A673 (cell line): ENCODE results near the gene TRPM2. TPM values are rescaled to one million over a fixed set of nuclear protein-coding genes. Genes with fewer than 3 reads are reported as not detected.

Experiments
- BruUV-seq: library from RNA; stranded (reverse); fragments of 400-500 nt; replicated peaks from 2 replicates; lab custom pipeline; 2021; lab: Mats Ljungman, UMichigan
- CTCF ChIA-PET: fragments of 300-600 bp; sonication (Branson Sonifier 250); formaldehyde crosslinking; loops from one replicate; lab custom pipeline; 2022; ENCODE audit warnings: antibody characterized with exemption; lab: Charles Lee
- POLR2A ChIA-PET: fragments of 300-600 bp; sonication (Branson Sonifier 250); formaldehyde crosslinking; loops from one replicate; lab custom pipeline; 2022; ENCODE audit warnings: antibody characterized with exemption; ENCODE audit not compliant: low non-redundant PET; lab: Charles Lee
- DNase-seq: peaks from one replicate; pipeline ENCODE4 v3.0.0-alpha.2; 2015; ENCODE audit warnings: low spot score
- H3K27ac ChIP-seq: fragments of 200-600 bp; sonication (generic); 2 replicates; pipeline ENCODE4 v1.5.1; 2016; ENCODE audit warnings: mixed run types, low read depth, mild to moderate bottlenecking, mixed read lengths, antibody characterized with exemption, low read length; ENCODE audit not compliant: poor library complexity, severe bottlenecking
- H3K27me3 ChIP-seq: fragments of 200-600 bp; sonication (generic); replicated peaks from 2 replicates; pipeline ENCODE4 v1.6.1; 2017; ENCODE audit warnings: mixed run types, low read depth, mild to moderate bottlenecking, mixed read lengths, antibody characterized with exemption, low read length; ENCODE audit not compliant: insufficient read depth, poor library complexity
- H3K36me3 ChIP-seq: fragments of 200-600 bp; sonication (generic); 2 replicates; pipeline ENCODE4 v1.6.1; 2016; ENCODE audit warnings: mixed run types, mild to moderate bottlenecking, mixed read lengths, antibody characterized with exemption, low read length; ENCODE audit not compliant: insufficient read depth, poor library complexity, severe bottlenecking
- H3K4me1 ChIP-seq: fragments of 200-600 bp; sonication (generic); 2 replicates; pipeline ENCODE4 v1.6.1; 2017; ENCODE audit warnings: mixed run types, mild to moderate bottlenecking, mixed read lengths, antibody characterized with exemption, low read length; ENCODE audit not compliant: insufficient read depth, poor library complexity, severe bottlenecking
- H3K4me3 ChIP-seq: fragments of 200-600 bp; sonication (generic); 2 replicates; pipeline ENCODE4 v1.5.1; 2016; ENCODE audit warnings: low read depth, mixed run types, mild to moderate bottlenecking, mixed read lengths, low read length; ENCODE audit not compliant: poor library complexity, severe bottlenecking
- H3K9me3 ChIP-seq: fragments of 200-600 bp; sonication (generic); 2 replicates; pipeline ENCODE4 v1.6.1; 2016; ENCODE audit warnings: mixed run types, low read depth, mild to moderate bottlenecking, mixed read lengths, antibody characterized with exemption, low read length; ENCODE audit not compliant: poor library complexity, severe bottlenecking
- CTCF ChIP-seq: fragments of 300-800, 200-600 bp; sonication (generic); conservative IDR thresholded peaks from 2 replicates; pipeline ENCODE4 v1.5.1; 2017; ENCODE audit warnings: low read depth, mild to moderate bottlenecking, antibody characterized with exemption, low read length, moderate library complexity, mixed read lengths
- EZH2 ChIP-seq: fragments of 200-600 bp; sonication (generic); IDR thresholded peaks from 2 replicates; pipeline ENCODE4 v1.6.1; 2017; ENCODE audit warnings: borderline replicate concordance, low read depth, mild to moderate bottlenecking, mixed read lengths, antibody characterized with exemption, low read length; ENCODE audit not compliant: poor library complexity, severe bottlenecking
- intact Hi-C: fragments of 100-400 bp; cut with micrococcal nuclease; formaldehyde crosslinking; loops from one replicate; pipeline ENCODE4 v1.10.0; 2022; ENCODE audit not compliant: unreplicated experiment
- total RNA-seq: library from RNA; stranded (reverse); gene quantifications from 2 replicates; pipeline ENCODE4 v1.2.3, GENCODE V29; 2021

The TRPM2 gene
- total RNA-seq, 1 experiment from 2014 or later: 0.21 TPM

GRCh38 chr21:44420416-44421205 lies 67.2 kb downstream of the TRPM2 start:
- Histone ChIP-seq H3K36me3 (no peaks in the 10 kb centered on the region), H3K9me3 (no peaks in the 10 kb centered on the region), H3K4me1 (no peaks in the 10 kb centered on the region), H3K4me3 (no peak overlapping the region), H3K27ac (no peak overlapping the region), H3K27me3 (no peaks in the 10 kb centered on the region)
- intact Hi-C loops: no loop called here
- POLR2A ChIA-PET: no interaction called here
- CTCF ChIA-PET: no interaction called here
- no TSS peak for BruUV-seq
- TF ChIP-seq EZH2 (no peak), CTCF (no peak)
- DNase-seq: no peak

GRCh38 chr21:44421901-44422840 lies 68.8 kb downstream of the TRPM2 start:
- no peaks in the 10 kb centered on the region for H3K4me1 ChIP-seq
- no peak overlapping the region for H3K4me3 ChIP-seq
- no peaks in the 10 kb centered on the region for H3K36me3 ChIP-seq
- H3K27ac ChIP-seq: no peak overlapping the region
- no peaks in the 10 kb centered on the region for H3K27me3 ChIP-seq
- CTCF ChIA-PET: no interaction called here
- POLR2A ChIA-PET: no interaction called here
- TF ChIP-seq CTCF: no peak
- no peak for TF ChIP-seq EZH2
- no peaks in the 10 kb centered on the region for H3K9me3 ChIP-seq
- no peak for DNase-seq
- BruUV-seq: no TSS peak
- intact Hi-C loops: no loop called here

- POLR2A ChIA-PET: no interaction called here
Observed at GRCh38 chr21:44423312-44423821, 69.9 kb downstream of the TRPM2 start.

More at GRCh38 chr21:44423312-44423821, 69.9 kb downstream of the TRPM2 start:
- Histone ChIP-seq H3K36me3 (no peaks in the 10 kb centered on the region), H3K27me3 (no peaks in the 10 kb centered on the region), H3K9me3 (no peaks in the 10 kb centered on the region), H3K4me3 (no peak overlapping the region), H3K4me1 (no peaks in the 10 kb centered on the region), H3K27ac (no peak overlapping the region)
- DNase-seq: no peak
- CTCF ChIA-PET: no interaction called here
- BruUV-seq: no TSS peak
- intact Hi-C loops: no loop called here
- TF ChIP-seq CTCF: no peak
- no peak for TF ChIP-seq EZH2
